Skin epidermis (tissue), 12 donors: ENCODE measurements around the gene UVSSA.

Source experiments
- H3K27ac ChIP-seq, 21 experiments: fragments of 200-600 bp; sonication (generic) in 11 of 21; one replicate each; pipeline ENCODE4 v1.5.0; 2020; ENCODE audit warnings: mild to moderate bottlenecking in 3 of 21, inconsistent platforms in 2 of 21, moderate library complexity in 2 of 21
- H3K4me3 ChIP-seq, 7 experiments: fragments of 200-600 bp; sonication (generic) in 2 of 7; one replicate each; pipeline ENCODE4 v1.5.0; 2020; ENCODE audit warnings: inconsistent platforms in 2 of 7, mild to moderate bottlenecking in 2 of 7, moderate library complexity in 1 of 7

Gene UVSSA

GRCh38 chr4:1345903-1346780 lies 866 bp upstream of the UVSSA start:
- H3K27ac ChIP-seq = peak overlapping the region; percentile 91 to 100 (median 98)

DNA sequence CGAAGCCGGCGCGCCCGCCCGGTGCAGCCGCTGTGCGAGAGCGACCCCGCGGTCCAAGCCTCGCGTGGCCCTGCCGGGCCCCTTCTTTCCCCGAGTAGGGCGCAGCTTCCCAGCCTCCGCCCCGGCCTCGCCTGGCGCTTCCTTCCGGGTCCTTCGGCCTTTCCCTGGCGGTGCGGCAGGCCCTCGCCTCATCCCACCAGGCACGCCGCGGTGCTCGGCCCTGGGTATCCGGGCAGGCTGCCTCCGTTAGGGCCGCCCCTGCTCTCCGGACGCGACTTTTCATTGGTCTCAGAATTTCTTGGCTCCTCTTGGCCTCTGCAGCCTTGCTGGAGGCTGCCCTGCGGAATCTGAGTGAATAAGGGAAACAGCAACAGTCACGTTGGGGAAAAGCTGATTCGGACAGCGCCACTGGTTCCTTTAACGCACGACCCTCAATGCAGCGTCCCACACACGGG lies 429 bp downstream of the UVSSA start:
- Histone ChIP-seq H3K4me3 (peak overlapping the region; percentile 67 to 96 (median 78)), H3K27ac (peak overlapping the region; percentile 92 to 100 (median 99))

More at GRCh38 chr4:1345903-1346780, 866 bp upstream of the UVSSA start:
- H3K4me3 ChIP-seq = peak overlapping the region; percentile 67 to 96 (median 78)

DNA sequence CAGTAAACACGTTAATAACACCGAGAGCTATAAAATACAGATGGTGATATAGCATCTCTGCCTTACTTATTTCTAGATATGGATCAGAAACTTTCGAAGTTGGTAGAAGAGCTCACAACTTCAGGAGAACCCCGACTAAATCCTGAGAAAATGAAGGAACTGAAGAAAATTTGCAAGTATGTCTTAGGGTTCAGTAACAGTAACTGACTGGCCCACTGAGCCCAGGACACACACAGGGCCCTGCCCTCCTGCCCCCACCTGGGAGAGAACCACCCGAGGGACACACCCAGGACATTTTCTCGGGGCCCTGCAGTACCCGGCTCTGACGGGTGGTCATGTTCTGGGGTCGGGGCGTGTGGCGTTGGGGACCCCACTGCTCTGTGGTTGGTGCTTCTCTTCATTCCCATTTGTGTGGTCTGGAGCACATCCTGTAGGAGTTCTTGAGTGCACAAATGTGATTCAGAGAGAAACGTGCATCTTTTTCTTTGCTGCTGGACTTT lies 1.1 kb downstream of the UVSSA start:
- peak overlapping the region; percentile 67 to 96 (median 78) for H3K4me3 ChIP-seq
- peak overlapping the region in 20 of 21 experiments; percentile 92 to 100 (median 99) for H3K27ac ChIP-seq

DNA sequence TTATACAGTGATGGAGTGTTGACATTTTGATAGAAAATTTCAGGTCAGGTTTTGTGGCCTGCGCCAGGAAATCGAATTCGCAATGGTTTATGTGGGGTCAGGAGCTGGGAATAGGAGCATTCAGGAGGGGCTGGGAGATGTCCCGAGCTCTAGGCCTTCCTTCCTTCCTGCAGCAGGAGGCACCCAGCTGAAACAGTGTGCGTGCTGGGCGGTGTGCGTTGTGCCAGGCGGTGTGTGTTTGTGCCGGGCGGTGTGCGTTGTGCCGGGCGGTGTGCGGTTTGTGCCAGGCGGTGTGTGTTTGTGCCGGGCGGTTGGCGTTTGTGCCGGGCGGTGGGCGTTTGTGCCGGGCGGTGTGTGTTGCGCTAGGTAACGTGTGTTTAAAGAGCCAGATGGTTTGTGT lies 1.7 kb downstream of the UVSSA start:
- Histone ChIP-seq H3K27ac (peak overlapping the region in 4 of 21 experiments; percentile 58 to 100 (median 100)), H3K4me3 (no peak overlapping the region)

GRCh38 chr4:1349359-1350168 lies 2.6 kb downstream of the UVSSA start:
- H3K4me3 ChIP-seq = no peak overlapping the region

GRCh38 chr4:1350169-1350520 lies 3.1 kb downstream of the UVSSA start:
- Histone ChIP-seq H3K27ac (peak overlapping the region in 2 of 21 experiments; percentile 58 to 100), H3K4me3 (no peak overlapping the region)

More at GRCh38 chr4:1349359-1350168, 2.6 kb downstream of the UVSSA start:
- peak overlapping the region in 4 of 21 experiments; percentile 5 to 100 (median 36) for H3K27ac ChIP-seq

DNA sequence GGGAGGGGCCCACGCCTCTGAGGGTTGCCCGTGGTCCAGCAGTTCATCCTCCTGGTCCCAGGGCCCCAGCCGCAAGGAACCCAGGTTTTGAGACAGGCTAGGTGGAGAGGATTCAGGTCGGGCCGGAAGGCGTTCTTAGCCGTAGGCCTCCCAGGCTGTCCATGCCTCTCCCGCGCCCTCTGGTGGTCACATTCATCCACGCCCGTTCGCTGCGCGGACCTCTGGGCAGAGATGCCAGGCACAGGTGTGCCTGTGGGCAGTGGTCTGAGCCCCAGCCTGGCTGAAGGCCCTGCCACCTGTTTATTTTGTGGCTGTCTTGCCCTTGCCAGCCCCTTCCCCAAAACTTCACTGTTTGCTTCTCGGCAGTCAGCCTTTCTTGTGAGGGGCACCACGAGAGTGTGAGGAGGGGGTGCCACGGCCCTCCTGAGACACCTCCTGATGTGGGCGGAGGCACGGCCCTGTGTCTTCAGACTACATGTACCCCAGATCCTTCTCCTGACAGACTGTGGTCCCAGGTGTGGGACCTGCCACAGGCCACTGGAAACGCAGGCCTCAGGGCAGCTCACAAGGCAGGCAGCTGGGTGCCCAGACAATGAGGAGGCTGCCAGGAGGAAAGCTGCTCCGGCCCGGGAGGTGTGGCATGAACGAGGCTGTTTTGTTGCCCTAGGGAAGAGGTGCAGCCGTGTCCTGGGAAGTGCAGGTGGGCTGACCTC lies 5.0 kb downstream of the UVSSA start:
- Histone ChIP-seq H3K4me3 (no peak overlapping the region), H3K27ac (peak overlapping the region in 1 of 21 experiments; percentile 7)

GRCh38 chr4:1352567-1352900 lies 5.5 kb downstream of the UVSSA start:
- H3K4me3 ChIP-seq = no peak overlapping the region

GRCh38 chr4:1353186-1354055 lies 6.4 kb downstream of the UVSSA start:
- Histone ChIP-seq H3K27ac (no peak overlapping the region), H3K4me3 (no peak overlapping the region)

More at GRCh38 chr4:1352567-1352900, 5.5 kb downstream of the UVSSA start:
- no peak overlapping the region for H3K27ac ChIP-seq

DNA sequence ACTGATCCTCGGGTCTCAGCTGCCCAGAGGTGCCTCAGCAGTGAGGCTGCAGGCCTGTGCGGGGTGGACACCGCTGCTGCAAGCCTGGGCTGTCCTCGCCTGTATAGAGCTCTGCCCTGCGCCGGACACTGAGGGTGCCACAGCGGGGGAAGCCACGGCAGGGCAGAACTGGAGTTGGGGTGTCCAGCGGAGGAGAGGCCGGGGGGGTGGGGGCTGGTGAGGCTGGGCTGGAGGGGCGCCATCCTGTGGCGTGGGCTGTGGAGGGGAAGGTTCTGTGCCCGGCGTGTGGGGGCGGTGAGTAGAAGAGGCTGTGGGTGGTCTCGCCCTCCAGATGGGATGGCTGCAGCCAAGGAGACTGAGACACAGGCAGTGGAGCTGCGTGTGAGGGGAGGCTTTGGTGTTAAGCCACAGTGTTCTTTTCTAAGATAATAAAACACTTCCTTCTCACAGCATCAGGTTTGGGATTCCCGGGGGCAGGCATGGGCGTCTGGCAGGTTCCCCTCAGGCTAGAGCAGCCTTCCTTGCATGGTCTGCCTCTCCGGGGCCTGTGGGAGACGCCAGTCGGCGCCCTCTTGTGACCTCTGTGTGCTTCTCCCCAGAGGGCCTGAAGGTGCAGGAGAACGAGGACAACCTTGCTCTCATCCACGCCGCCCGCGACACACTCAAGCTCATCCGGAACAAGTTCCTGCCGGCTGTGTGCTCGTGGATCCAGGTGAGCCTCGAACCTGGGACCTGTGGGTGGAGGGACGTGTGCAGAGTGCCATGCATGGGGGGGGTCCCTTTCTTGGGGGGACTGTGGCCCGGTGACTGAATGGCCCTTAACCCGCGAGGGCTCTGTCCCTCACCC lies 7.4 kb downstream of the UVSSA start:
- Histone ChIP-seq H3K27ac (no peak overlapping the region), H3K4me3 (no peak overlapping the region)

DNA sequence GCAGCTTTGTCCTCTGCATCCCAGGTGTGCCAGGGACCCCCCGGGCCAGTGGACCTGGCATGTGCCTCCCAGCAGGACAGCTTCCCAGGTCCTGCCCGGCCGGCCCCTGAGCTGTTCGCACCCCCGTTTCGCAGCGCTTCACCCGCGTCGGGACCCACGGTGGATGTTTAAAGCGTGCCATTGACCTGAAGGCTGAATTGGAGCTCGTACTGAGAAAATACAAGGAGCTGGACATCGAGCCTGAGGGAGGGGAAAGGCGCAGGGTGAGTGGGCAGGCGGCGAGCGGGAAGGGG lies 7.9 kb downstream of the UVSSA start:
- Histone ChIP-seq H3K4me3 (no peak overlapping the region), H3K27ac (no peak overlapping the region)

- Histone ChIP-seq H3K27ac (no peak overlapping the region), H3K4me3 (no peak overlapping the region)
These were observed 8.4 kb downstream of the UVSSA start for GRCh38 chr4:1355378-1355777.

DNA sequence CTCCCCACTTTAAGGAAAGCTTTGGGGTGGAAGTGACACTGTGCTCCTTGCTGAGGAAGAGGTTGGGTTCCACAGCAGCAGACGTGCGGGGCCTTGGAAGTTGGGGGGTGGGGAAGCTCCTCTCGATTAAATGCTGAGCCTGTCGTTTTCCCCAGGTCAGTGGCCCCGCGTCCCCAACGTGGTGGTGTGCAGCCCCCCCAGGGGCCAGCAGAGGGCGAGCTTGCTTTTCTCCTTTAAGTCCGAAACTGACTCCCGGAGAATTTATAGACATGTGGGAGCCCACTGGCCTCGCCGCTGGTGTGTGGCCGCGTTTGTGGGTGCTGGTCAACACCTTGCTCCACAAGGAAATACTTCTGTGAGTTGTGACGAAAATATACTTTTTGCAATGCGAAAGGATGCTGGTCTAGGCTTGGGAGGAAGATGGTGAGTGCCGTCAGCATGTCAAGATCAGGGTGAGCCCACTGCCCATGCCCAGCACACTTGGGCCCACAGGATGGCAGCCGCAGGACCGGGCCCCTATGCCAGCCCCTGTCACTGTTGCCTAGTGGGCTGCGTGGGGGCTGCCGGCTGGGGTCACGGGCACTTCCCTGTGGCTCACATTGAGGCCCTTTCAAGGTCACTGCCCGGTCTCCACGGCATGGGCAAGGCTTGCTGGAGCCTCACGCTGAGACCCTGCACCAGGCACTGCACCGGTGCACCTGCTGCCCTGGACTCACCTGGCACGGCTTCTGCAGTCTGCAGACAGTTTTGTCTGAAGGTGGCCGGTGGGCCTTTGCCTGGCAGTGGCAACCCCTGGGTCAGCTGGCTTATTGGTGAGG lies 9.4 kb downstream of the UVSSA start:
- Histone ChIP-seq H3K27ac (no peak overlapping the region), H3K4me3 (no peak overlapping the region)

DNA sequence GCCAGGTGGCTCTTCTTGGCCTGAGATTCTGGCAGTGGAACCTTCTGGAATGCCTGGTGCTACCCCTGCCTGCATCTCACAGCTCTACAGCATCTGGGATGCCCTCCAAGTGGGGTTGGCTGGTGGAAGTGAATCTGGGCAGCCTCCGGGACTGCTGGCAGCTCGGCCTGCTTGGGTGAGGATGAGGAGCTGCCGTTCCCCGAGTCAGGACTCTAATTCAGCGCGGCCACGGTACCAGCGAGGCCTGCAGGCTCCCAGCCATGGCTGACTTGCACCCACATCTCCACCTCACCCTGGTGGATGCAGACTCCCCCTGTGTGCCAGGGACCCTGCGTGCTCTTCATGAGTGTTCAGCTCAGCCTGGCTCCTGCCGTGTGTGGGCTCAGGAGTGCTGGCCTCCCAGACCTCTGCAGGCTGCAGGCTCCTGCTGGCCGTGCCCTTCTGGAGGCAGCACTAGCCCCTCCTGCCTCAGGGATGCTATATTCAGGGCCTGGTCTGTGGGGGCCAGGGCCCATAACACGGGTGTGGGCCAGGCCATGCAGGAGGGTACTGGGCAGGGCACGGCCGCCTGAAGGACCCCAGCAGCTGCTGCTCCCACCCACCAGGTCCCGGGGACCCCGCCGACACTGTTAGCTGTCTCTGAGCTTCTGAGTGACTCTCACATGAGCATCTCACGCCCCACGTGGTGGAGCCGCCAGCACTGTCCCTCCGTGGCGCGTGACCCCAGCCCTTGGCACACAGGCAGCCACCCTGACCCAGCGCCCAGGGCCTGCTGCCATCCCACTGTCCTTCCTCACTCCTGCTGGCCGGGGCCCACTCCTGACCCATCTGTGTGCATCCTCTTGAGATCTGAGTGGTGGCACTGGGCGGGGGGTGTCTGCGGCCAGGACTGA lies 10.6 kb downstream of the UVSSA start:
- Histone ChIP-seq H3K4me3 (no peak overlapping the region), H3K27ac (no peak overlapping the region)

DNA sequence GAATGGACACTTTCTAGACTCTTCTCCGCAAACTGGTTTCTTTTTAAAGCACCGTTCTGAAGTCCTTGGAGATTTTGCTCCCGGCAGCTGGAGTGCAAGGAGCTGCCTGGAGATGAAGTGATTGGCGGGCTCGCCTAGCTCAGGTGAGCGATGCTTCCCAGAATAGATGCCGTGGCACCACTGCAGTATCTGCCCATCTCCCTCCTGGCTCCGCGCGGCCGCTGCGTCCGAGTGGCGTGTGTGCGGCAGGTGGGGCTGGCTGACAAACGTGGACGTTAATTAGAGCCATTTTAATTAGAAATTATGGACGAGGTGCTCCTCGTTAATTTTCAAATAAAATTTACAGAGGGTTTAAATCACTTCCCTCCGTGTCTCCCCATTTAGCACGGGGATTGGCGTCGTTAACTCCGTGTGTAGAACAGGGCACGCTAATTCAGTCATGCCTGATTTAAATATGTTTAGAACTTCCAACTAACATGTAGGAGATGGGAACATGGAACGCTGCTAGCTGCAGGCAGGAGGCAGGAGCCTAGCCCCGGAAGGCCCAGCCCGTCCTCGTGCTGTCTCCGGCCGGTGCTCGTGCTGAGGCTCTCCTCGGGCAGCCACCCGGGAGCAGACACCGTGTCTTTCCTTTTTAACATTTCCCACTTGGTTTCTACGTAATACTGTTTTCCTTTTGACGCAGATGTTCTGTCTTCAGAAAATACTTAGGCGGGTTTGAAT lies 11.6 kb downstream of the UVSSA start:
- H3K4me3 ChIP-seq = no peak overlapping the region
- peak overlapping the region in 5 of 21 experiments; percentile 20 to 47 (median 35) for H3K27ac ChIP-seq

DNA sequence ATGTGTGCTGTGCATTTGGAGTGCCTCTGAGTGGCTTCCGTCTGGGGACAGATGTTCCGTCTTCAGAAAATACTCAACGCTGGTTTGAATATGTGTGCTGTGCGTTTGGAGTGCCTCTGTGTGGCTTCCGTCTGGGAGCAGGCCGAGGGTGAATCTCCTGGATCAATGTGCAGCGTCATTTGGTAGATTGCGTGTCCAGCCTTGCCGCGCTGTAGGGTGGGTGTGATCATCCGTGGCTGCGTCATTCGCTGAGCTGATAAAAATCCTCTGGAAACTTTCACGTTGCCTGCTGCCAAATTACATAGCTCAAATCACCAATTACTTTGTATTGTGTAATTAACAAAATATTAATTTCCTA lies 12.1 kb downstream of the UVSSA start:
- Histone ChIP-seq H3K4me3 (no peak overlapping the region), H3K27ac (peak overlapping the region in 5 of 21 experiments; percentile 20 to 47 (median 35))
